IMR-90 (cell line): ENCODE data around the gene TBCK. TPM values are rescaled to one million over a fixed set of nuclear protein-coding genes. Genes with fewer than 3 reads are reported as not detected.

ENCODE experiments used
- ATAC-seq: fragments of 200-7000 bp; cut with Tn5 transposase; 2 replicates; pipeline ENCODE4 v1.9.1; 2020; ENCODE audit warnings: low read depth, mild to moderate bottlenecking, moderate library complexity
- BruUV-seq: library from RNA; stranded (reverse); fragments of 400-500 nt; replicated peaks from 2 replicates; lab custom pipeline; 2021; lab: Mats Ljungman, UMichigan
- CTCF ChIA-PET: fragments of 300-600 bp; formaldehyde crosslinking; extraction: SDS; loops from one replicate; lab custom pipeline; 2021; ENCODE audit warnings: antibody characterized with exemption; lab: Yijun Ruan, JAX
- POLR2A ChIA-PET: fragments of 300-600 bp; sonication (Branson Sonifier 250); formaldehyde crosslinking; loops from one replicate; lab custom pipeline; 2022; ENCODE audit warnings: antibody characterized with exemption; ENCODE audit not compliant: unreplicated experiment; lab: Charles Lee
- DNase-seq: peaks from one replicate; pipeline ENCODE4 v3.0.0; 2013
- H2AFZ ChIP-seq: replicated peaks from 2 replicates; pipeline ENCODE3; 2013; ENCODE audit warnings: low read length, mild to moderate bottlenecking; ENCODE audit not compliant: poor library complexity
- H2AK5ac ChIP-seq: 2 replicates; pipeline ENCODE4 v1.6.1; 2013; ENCODE audit warnings: low read depth, low read length, inconsistent platforms
- H2AK9ac ChIP-seq: replicated peaks from 2 replicates; pipeline ENCODE3; 2013; ENCODE audit warnings: mild to moderate bottlenecking, low read depth, low read length, moderate library complexity; ENCODE audit not compliant: poor library complexity
- H2BK120ac ChIP-seq: 2 replicates; pipeline ENCODE4 v1.6.1; 2013; ENCODE audit warnings: low read depth, low read length, inconsistent platforms
- H2BK15ac ChIP-seq: 3 replicates; pipeline ENCODE4 v1.6.1; 2013; ENCODE audit warnings: low read depth, low read length, inconsistent platforms
- H2BK20ac ChIP-seq: 2 replicates; pipeline ENCODE4 v1.6.1; 2013; ENCODE audit warnings: low read depth, mild to moderate bottlenecking, inconsistent platforms, low read length, moderate library complexity
- H2BK5ac ChIP-seq: 2 replicates; pipeline ENCODE4 v1.6.1; 2013; ENCODE audit warnings: mild to moderate bottlenecking, low read depth, low read length, inconsistent platforms; ENCODE audit not compliant: poor library complexity, severe bottlenecking
- H3K14ac ChIP-seq: replicated peaks from 2 replicates; pipeline ENCODE4 v1.6.1; 2013; ENCODE audit warnings: low read depth, low read length, inconsistent platforms
- H3K18ac ChIP-seq: 2 replicates; pipeline ENCODE4 v1.6.1; 2013; ENCODE audit warnings: low read depth, low read length, control low read depth
- H3K23ac ChIP-seq: 2 replicates; pipeline ENCODE4 v1.6.1; 2013; ENCODE audit warnings: low read depth, low read length, inconsistent platforms
- H3K27ac ChIP-seq: 2 replicates; pipeline ENCODE4 v1.5.1; 2013; ENCODE audit warnings: mild to moderate bottlenecking, control low read depth, low read length; ENCODE audit not compliant: insufficient read depth
- H3K27me3 ChIP-seq: 2 replicates; pipeline ENCODE4 v1.6.1; 2013; ENCODE audit warnings: low read length; ENCODE audit not compliant: control insufficient read depth, insufficient read depth
- H3K36me3 ChIP-seq: 2 replicates; pipeline ENCODE4 v1.6.1; 2013; ENCODE audit warnings: low read length, mixed read lengths; ENCODE audit not compliant: control insufficient read depth, insufficient read depth
- H3K4ac ChIP-seq: 2 replicates; pipeline ENCODE4 v1.6.1; 2013; ENCODE audit warnings: low read depth, low read length, inconsistent platforms
- H3K4me1 ChIP-seq: 2 replicates; pipeline ENCODE4 v1.6.1; 2013; ENCODE audit warnings: low read length, mixed read lengths; ENCODE audit not compliant: control insufficient read depth, insufficient read depth
- H3K4me2 ChIP-seq: 2 replicates; pipeline ENCODE4 v1.6.1; 2013; ENCODE audit warnings: low read depth, mild to moderate bottlenecking, control low read depth, low read length, moderate library complexity
- H3K4me3 ChIP-seq: 2 replicates; pipeline ENCODE4 v1.5.1; 2013; ENCODE audit warnings: low read depth, mild to moderate bottlenecking, control low read depth, low read length, moderate library complexity; ENCODE audit not compliant: insufficient read depth
- H3K56ac ChIP-seq: 2 replicates; pipeline ENCODE4 v1.6.1; 2013; ENCODE audit warnings: low read length, inconsistent platforms; ENCODE audit not compliant: insufficient read depth; ENCODE audit errors: extremely low read depth
- H3K79me1 ChIP-seq, 2 experiments: 2 replicates each; pipeline ENCODE4 v1.6.1; 2013; ENCODE audit warnings: low read length in 2 of 2, inconsistent platforms in 1 of 2, low read depth in 1 of 2
- H3K9ac ChIP-seq: 2 replicates; pipeline ENCODE4 v1.6.1; 2013; ENCODE audit warnings: low read depth, low read length, control low read depth
- H3K9me1 ChIP-seq: 2 replicates; pipeline ENCODE4 v1.6.1; 2013; ENCODE audit warnings: low read length, inconsistent platforms; ENCODE audit not compliant: insufficient read depth
- H3K9me3 ChIP-seq: 2 replicates; pipeline ENCODE4 v1.6.1; 2013; ENCODE audit warnings: low read length; ENCODE audit not compliant: control insufficient read depth, insufficient read depth
- H4K20me1 ChIP-seq: 2 replicates; pipeline ENCODE4 v1.6.1; 2013; ENCODE audit warnings: low read length, inconsistent platforms; ENCODE audit not compliant: insufficient read depth
- H4K5ac ChIP-seq: 2 replicates; pipeline ENCODE4 v1.6.1; 2013; ENCODE audit warnings: mild to moderate bottlenecking, low read depth, low read length, control low read depth
- H4K8ac ChIP-seq, 2 experiments: 2 replicates each; pipeline ENCODE4 v1.6.1; 2013; ENCODE audit warnings: low read depth in 2 of 2, low read length in 2 of 2, control low read depth in 1 of 2, inconsistent platforms in 1 of 2
- H4K91ac ChIP-seq: 2 replicates; pipeline ENCODE4 v1.6.1; 2013; ENCODE audit warnings: low read depth, low read length, inconsistent platforms; ENCODE audit not compliant: insufficient read depth
- MAZ ChIP-seq: IDR thresholded peaks from 2 replicates; pipeline ENCODE4 v1.6.1; 2012; ENCODE audit warnings: low read depth, mild to moderate bottlenecking, low read length, improper control_type of control experiment, moderate library complexity, borderline replicate concordance
- RFX5 ChIP-seq: IDR thresholded peaks from 2 replicates; pipeline ENCODE4 v1.8.0; 2012; ENCODE audit warnings: low read depth, mild to moderate bottlenecking, low read length, moderate library complexity
- SMC3 ChIP-seq: fragments of 150-350 bp; IDR thresholded peaks from 2 replicates; pipeline ENCODE4 v1.6.1; 2016; ENCODE audit warnings: low read depth, mild to moderate bottlenecking, antibody characterized with exemption, low read length, moderate library complexity
- WGBS, 2 experiments: methylation state at CpG; one replicate each; pipeline versions ENCODE4 v1.1.5 to v1.1.7; 2013; ENCODE audit warnings: missing lambda C conversion rate in 2 of 2; ENCODE audit not compliant: insufficient read length in 1 of 2; ENCODE audit errors: extremely low coverage in 2 of 2; 5-methylcytosine and 5-hydroxymethylcytosine counted together
- dilution Hi-C: fragments of 300-500 bp; cut with HindIII; formaldehyde crosslinking; loops from one replicate; pipeline ENCODE4 v1.14.3; 2018; ENCODE audit warnings: low sequenced_read_pairs; ENCODE audit not compliant: unreplicated experiment
- in situ Hi-C: fragments of 300-500 bp; cut with MboI; formaldehyde crosslinking; loops from 3 replicates; pipeline ENCODE4 v1.14.3; 2019; ENCODE audit warnings: low sequenced_read_pairs, inconsistent platforms, mixed read lengths
- intact Hi-C: fragments of 100-400 bp; cut with micrococcal nuclease; formaldehyde crosslinking; loops from 2 replicates; pipeline ENCODE4 v1.10.0; 2022
- polyA plus RNA-seq, 3 experiments: library from polyadenylated mRNA; depleted of rRNA; stranded (reverse); fragments of >200 nt; gene quantifications; 2 replicates each; pipeline ENCODE4 v1.2.3, GENCODE V29; 2012; ENCODE audit warnings: low replicate concordance in 1 of 3
- total RNA-seq: library from RNA; depleted of rRNA; stranded (reverse); fragments of >200 nt; gene quantifications from 2 replicates; pipeline ENCODE4 v1.2.3, GENCODE V29; 2012
- TF ChIP-seq, protein P1 (sequence below): fragments of 150-350 bp; IDR thresholded peaks from 2 replicates; pipeline ENCODE4 v1.6.1; 2016; ENCODE audit warnings: low read depth, mild to moderate bottlenecking, low read length, moderate library complexity, borderline replicate concordance

TBCK gene
- total and polyA plus RNA-seq, 2 of the 4 experiments (the other 2 are of a cell fraction), result 10.7 to 29.9 TPM

- H3K4me2 ChIP-seq, result no peak overlapping the region
- no peak overlapping the region for H3K18ac ChIP-seq
- H2AK5ac ChIP-seq, result no peak overlapping the region
- 0 out of 2 replicates have a peak, but pooled peaks cover 3% of the 10 kb centered on the region for H3K9me3 ChIP-seq
- DNase-seq, result no peak
- H3K14ac ChIP-seq, result no peak overlapping the region
- H3K4me3 ChIP-seq, result no peak overlapping the region
- intact Hi-C loops (no loop called here), in situ Hi-C loops (no loop called here), dilution Hi-C loops (no loop called here)
- no peak overlapping the region for H3K23ac ChIP-seq
- H2BK15ac ChIP-seq, result no peak overlapping the region
- H2BK20ac ChIP-seq, result no peak overlapping the region
- no peak for ATAC-seq
- H4K20me1 ChIP-seq, result no peaks in the 10 kb centered on the region
- no peak overlapping the region for H2BK120ac ChIP-seq
- H3K9ac ChIP-seq, result no peak overlapping the region
- H3K27me3 ChIP-seq, result no peaks in the 10 kb centered on the region
- no peaks in the 10 kb centered on the region for H3K36me3 ChIP-seq
- H3K9me1 ChIP-seq, result no peaks in the 10 kb centered on the region
- H4K91ac ChIP-seq, result no peak overlapping the region
- BruUV-seq, result no TSS peak
- no peak overlapping the region for H3K4ac ChIP-seq
- no peak overlapping the region for H4K5ac ChIP-seq
- TF ChIP-seq, protein P1, sequence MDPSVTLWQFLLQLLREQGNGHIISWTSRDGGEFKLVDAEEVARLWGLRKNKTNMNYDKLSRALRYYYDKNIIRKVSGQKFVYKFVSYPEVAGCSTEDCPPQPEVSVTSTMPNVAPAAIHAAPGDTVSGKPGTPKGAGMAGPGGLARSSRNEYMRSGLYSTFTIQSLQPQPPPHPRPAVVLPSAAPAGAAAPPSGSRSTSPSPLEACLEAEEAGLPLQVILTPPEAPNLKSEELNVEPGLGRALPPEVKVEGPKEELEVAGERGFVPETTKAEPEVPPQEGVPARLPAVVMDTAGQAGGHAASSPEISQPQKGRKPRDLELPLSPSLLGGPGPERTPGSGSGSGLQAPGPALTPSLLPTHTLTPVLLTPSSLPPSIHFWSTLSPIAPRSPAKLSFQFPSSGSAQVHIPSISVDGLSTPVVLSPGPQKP, result no peak
- no peak for TF ChIP-seq MAZ
- no peak for TF ChIP-seq SMC3
- TF ChIP-seq RFX5, result no peak
- H2AK9ac ChIP-seq, result no peak overlapping the region
- no peak overlapping the region for H4K8ac ChIP-seq
- H3K27ac ChIP-seq, result no peak overlapping the region
- no peak overlapping the region for H3K56ac ChIP-seq
- POLR2A ChIA-PET, result interaction anchor here (0.6 kb wide), 1 partner anchor 781 kb away, joined by 3 read pairs; no protein-coding TSS in a partner anchor
- CTCF ChIA-PET, result no interaction called here
- H3K79me1 ChIP-seq, result no peaks in the 10 kb centered on the region
- no CpG with 5 or more reads among the region's 1 CpG for WGBS, 2 experiments
- no peak overlapping the region for H2AFZ ChIP-seq
- no peaks in the 10 kb centered on the region for H3K4me1 ChIP-seq
- H2BK5ac ChIP-seq, result no peak overlapping the region
Observed at GRCh38 chr4:106011387-106011786, 304.6 kb downstream of the TBCK start.
